Neural progenitor cell (in vitro differentiated cells): Measurements from ENCODE around the gene ZNF444. TPM values are rescaled to one million over a fixed set of nuclear protein-coding genes. Genes with fewer than 3 reads are reported as not detected.

ENCODE experiments used
- DNase-seq: peaks from one replicate; pipeline ENCODE4 v3.0.0-alpha.2; 2016; ENCODE audit warnings: low spot score
- H2AFZ ChIP-seq: fragments of 200-600 bp; sonication (generic); replicated peaks from 2 replicates; pipeline ENCODE4 v1.6.1; 2016; ENCODE audit warnings: antibody characterized with exemption
- H3F3A ChIP-seq: fragments of 200-600 bp; sonication (generic); 2 replicates; pipeline ENCODE4 v1.6.1; 2016; ENCODE audit warnings: antibody characterized with exemption, low read depth
- H3K27ac ChIP-seq: fragments of 200-600 bp; sonication (generic); 2 replicates; pipeline ENCODE4 v1.5.1; 2016; ENCODE audit warnings: mild to moderate bottlenecking
- H3K27me3 ChIP-seq: fragments of 200-600 bp; sonication (generic); 2 replicates; pipeline ENCODE4 v1.6.1; 2016; ENCODE audit warnings: mild to moderate bottlenecking, moderate library complexity
- H3K36me3 ChIP-seq: fragments of 200-600 bp; sonication (generic); 2 replicates; pipeline ENCODE4 v1.5.1; 2016
- H3K4me1 ChIP-seq: fragments of 200-600 bp; sonication (generic); 2 replicates; pipeline ENCODE4 v1.6.1; 2016; ENCODE audit warnings: mixed run types
- H3K4me2 ChIP-seq: fragments of 200-600 bp; sonication (generic); 2 replicates; pipeline ENCODE4 v1.6.1; 2016
- H3K4me3 ChIP-seq: fragments of 200-600 bp; sonication (generic); 2 replicates; pipeline ENCODE4 v1.5.1; 2016
- H3K79me2 ChIP-seq: fragments of 200-600 bp; sonication (generic); 2 replicates; pipeline ENCODE4 v1.6.1; 2016; ENCODE audit warnings: low read depth
- H3K9ac ChIP-seq: fragments of 200-600 bp; sonication (generic); 2 replicates; pipeline ENCODE4 v1.6.1; 2016
- H3K9me3 ChIP-seq: fragments of 200-600 bp; sonication (generic); 2 replicates; pipeline ENCODE4 v1.5.1; 2016; ENCODE audit warnings: low read depth
- H4K20me1 ChIP-seq: fragments of 200-600 bp; sonication (generic); 2 replicates; pipeline ENCODE4 v1.6.1; 2016; ENCODE audit warnings: low read depth
- H3K27ac Mint-ChIP-seq: 3 replicates; pipeline ENCODE4 v1.8.0; 2021; ENCODE audit warnings: mixed read lengths
- H3K27me3 Mint-ChIP-seq: 2 replicates; pipeline ENCODE4 v1.8.0; 2022; ENCODE audit warnings: low read depth, mild to moderate bottlenecking, inconsistent platforms, moderate library complexity, mixed read lengths; ENCODE audit not compliant: insufficient read depth
- H3K36me3 Mint-ChIP-seq: 3 replicates; pipeline ENCODE4 v1.8.0; 2021; ENCODE audit warnings: mixed read lengths
- H3K4me1 Mint-ChIP-seq: 3 replicates; pipeline ENCODE4 v1.8.0; 2021; ENCODE audit warnings: mixed read lengths
- H3K4me3 Mint-ChIP-seq: 3 replicates; pipeline ENCODE4 v1.8.0; 2021; ENCODE audit warnings: mild to moderate bottlenecking, moderate library complexity, mixed read lengths
- H3K9me3 Mint-ChIP-seq: 3 replicates; pipeline ENCODE4 v1.8.0; 2020; ENCODE audit warnings: mixed read lengths
- CTCF ChIP-seq: fragments of 200-600 bp; sonication (generic); IDR thresholded peaks from 2 replicates; pipeline ENCODE4 v1.5.1; 2017; ENCODE audit warnings: antibody characterized with exemption, mild to moderate bottlenecking
- EZH2 ChIP-seq: fragments of 200-600 bp; sonication (generic); IDR thresholded peaks from 2 replicates; pipeline ENCODE4 v1.6.1; 2017; ENCODE audit warnings: antibody characterized with exemption, mild to moderate bottlenecking, moderate library complexity
- EZH2phosphoT487 ChIP-seq: fragments of 200-600 bp; sonication (generic); IDR thresholded peaks from 2 replicates; pipeline ENCODE4 v1.6.1; 2017; ENCODE audit warnings: antibody characterized with exemption
- total RNA-seq: library from RNA; depleted of rRNA; stranded (reverse); fragments of >200 nt; gene quantifications from 2 replicates; pipeline ENCODE4 v1.2.3, GENCODE V29; 2015; ENCODE audit warnings: low replicate concordance

ZNF444 gene
- total RNA-seq, 1 donor from 2014 or later, result 7.0 TPM

- no peak overlapping the region for H2AFZ ChIP-seq
- H3K27me3 ChIP-seq, result no peaks in the 10 kb centered on the region
- H3K9me3 Mint-ChIP-seq, result no peaks in the 10 kb centered on the region
- DNase-seq, result no peak
- H3K9ac ChIP-seq, result no peak overlapping the region
- H3K79me2 ChIP-seq, result no peaks in the 10 kb centered on the region
- H3K27ac Mint-ChIP-seq, result no peak overlapping the region
- no peaks in the 10 kb centered on the region for H3K36me3 ChIP-seq
- H3K4me1 ChIP-seq, result peaks cover 21% of the 10 kb centered on the region
- H4K20me1 ChIP-seq, result no peaks in the 10 kb centered on the region
- H3K27ac ChIP-seq, result no peak overlapping the region
- H3K9me3 ChIP-seq, result no peaks in the 10 kb centered on the region
- no peak overlapping the region for H3K4me3 Mint-ChIP-seq
- H3K27me3 Mint-ChIP-seq, result peaks cover 3% of the 10 kb centered on the region
- no peaks in the 10 kb centered on the region for H3K36me3 Mint-ChIP-seq
- TF ChIP-seq EZH2phosphoT487 (no peak), CTCF (no peak), EZH2 (no peak)
- peaks cover 21% of the 10 kb centered on the region for H3K4me1 Mint-ChIP-seq
- peaks cover 28% of the 10 kb centered on the region for H3F3A ChIP-seq
- no peak overlapping the region for H3K4me2 ChIP-seq
- H3K4me3 ChIP-seq, result no peak overlapping the region
Observed at GRCh38 chr19:56130006-56130405, 11.1 kb upstream of the ZNF444 start.

GRCh38 chr19:56131651-56132050, 9.4 kb upstream of the ZNF444 start:
- H3F3A ChIP-seq, result peaks cover 38% of the 10 kb centered on the region
- H4K20me1 ChIP-seq, result no peaks in the 10 kb centered on the region
- Mint-ChIP-seq H3K36me3 (no peaks in the 10 kb centered on the region), H3K4me1 (peaks cover 20% of the 10 kb centered on the region), H3K9me3 (no peaks in the 10 kb centered on the region), H3K4me3 (no peak overlapping the region), H3K27me3 (peaks cover 3% of the 10 kb centered on the region), H3K27ac (no peak overlapping the region)
- no peaks in the 10 kb centered on the region for H3K36me3 ChIP-seq
- H3K27me3 ChIP-seq, result no peaks in the 10 kb centered on the region
- H3K9ac ChIP-seq, result no peak overlapping the region
- peaks cover 19% of the 10 kb centered on the region for H3K4me1 ChIP-seq
- no peak overlapping the region for H3K4me3 ChIP-seq
- H2AFZ ChIP-seq, result no peak overlapping the region
- H3K27ac ChIP-seq, result peak overlapping the region; percentile 98
- no peak for DNase-seq
- TF ChIP-seq EZH2phosphoT487 (no peak), CTCF (no peak), EZH2 (no peak)
- H3K79me2 ChIP-seq, result no peaks in the 10 kb centered on the region
- H3K9me3 ChIP-seq, result no peaks in the 10 kb centered on the region
- H3K4me2 ChIP-seq, result no peak overlapping the region

GRCh38 chr19:56132316-56132822, 8.7 kb upstream of the ZNF444 start:
- H3K4me2 ChIP-seq, result peak overlapping the region; percentile 67
- TF ChIP-seq CTCF (no peak), EZH2 (no peak), EZH2phosphoT487 (no peak)
- H4K20me1 ChIP-seq, result no peaks in the 10 kb centered on the region
- H3F3A ChIP-seq, result peaks cover 42% of the 10 kb centered on the region
- no peaks in the 10 kb centered on the region for H3K27me3 ChIP-seq
- H3K4me1 ChIP-seq, result peaks cover 21% of the 10 kb centered on the region
- no peaks in the 10 kb centered on the region for H3K36me3 ChIP-seq
- Mint-ChIP-seq H3K4me3 (peak overlapping the region; percentile 37), H3K4me1 (peaks cover 22% of the 10 kb centered on the region), H3K9me3 (no peaks in the 10 kb centered on the region), H3K36me3 (no peaks in the 10 kb centered on the region), H3K27ac (peak overlapping the region; percentile 94), H3K27me3 (peaks cover 3% of the 10 kb centered on the region)
- peak overlapping the region; percentile 97 for H2AFZ ChIP-seq
- H3K9me3 ChIP-seq, result no peaks in the 10 kb centered on the region
- H3K4me3 ChIP-seq, result peak overlapping the region; percentile 12
- no peaks in the 10 kb centered on the region for H3K79me2 ChIP-seq
- H3K9ac ChIP-seq, result peak overlapping the region; percentile 14
- peak overlapping the region; percentile 98 for H3K27ac ChIP-seq
- DNase-seq, result peak; percentile 91
